H9 (cell line): ENCODE results near the gene ROBO2. TPM values are rescaled to one million over a fixed set of nuclear protein-coding genes. Genes with fewer than 3 reads are reported as not detected.

Experiments used
- DNase-seq: peaks from one replicate; pipeline ENCODE4 v3.0.0-alpha.2; 2017
- H2AFZ ChIP-seq: one replicate; pipeline ENCODE4 v1.6.1; 2013; ENCODE audit warnings: mild to moderate bottlenecking, low read length, control low read depth, moderate library complexity
- H2AK5ac ChIP-seq: 2 replicates; pipeline ENCODE4 v1.6.1; 2013; ENCODE audit warnings: low read length, control low read depth, mixed read lengths; ENCODE audit not compliant: insufficient read length
- H2BK120ac ChIP-seq: one replicate; pipeline ENCODE4 v1.6.1; 2013; ENCODE audit warnings: low read depth, mild to moderate bottlenecking, low read length, control low read depth, inconsistent platforms; ENCODE audit not compliant: poor library complexity, severe bottlenecking
- H2BK12ac ChIP-seq: 2 replicates; pipeline ENCODE4 v1.6.1; 2013; ENCODE audit warnings: low read length, control low read depth, mixed read lengths, low read depth; ENCODE audit not compliant: insufficient read length
- H2BK15ac ChIP-seq: 2 replicates; pipeline ENCODE4 v1.6.1; 2013; ENCODE audit warnings: low read depth, low read length, control low read depth
- H2BK20ac ChIP-seq: one replicate; pipeline ENCODE4 v1.6.1; 2013; ENCODE audit warnings: low read depth, mild to moderate bottlenecking, low read length, control low read depth, inconsistent platforms; ENCODE audit not compliant: poor library complexity, severe bottlenecking
- H2BK5ac ChIP-seq: 2 replicates; pipeline ENCODE4 v1.6.1; 2013; ENCODE audit warnings: low read length, control low read depth, mixed read lengths; ENCODE audit not compliant: insufficient read length
- H3K14ac ChIP-seq: 2 replicates; pipeline ENCODE4 v1.6.1; 2013; ENCODE audit warnings: low read length, control low read depth; ENCODE audit not compliant: insufficient read depth
- H3K18ac ChIP-seq: 2 replicates; pipeline ENCODE4 v1.6.1; 2013; ENCODE audit warnings: low read depth, mild to moderate bottlenecking, mixed read lengths, low read length, control low read depth; ENCODE audit not compliant: insufficient read length
- H3K23ac ChIP-seq: 2 replicates; pipeline ENCODE4 v1.6.1; 2013; ENCODE audit warnings: low read length, control low read depth, mixed read lengths, low read depth; ENCODE audit not compliant: insufficient read length
- H3K23me2 ChIP-seq: 2 replicates; pipeline ENCODE4 v1.6.1; 2013; ENCODE audit warnings: low read depth, mild to moderate bottlenecking, mixed read lengths, low read length, control low read depth; ENCODE audit not compliant: insufficient read length, poor library complexity, severe bottlenecking
- H3K27ac ChIP-seq: 2 replicates; pipeline ENCODE4 v1.5.1; 2013; ENCODE audit warnings: low read length, control low read depth, mixed read lengths, low read depth; ENCODE audit not compliant: insufficient read length
- H3K27me3 ChIP-seq: 2 replicates; pipeline ENCODE4 v1.6.1; 2013; ENCODE audit warnings: low read length, control low read depth, inconsistent platforms; ENCODE audit not compliant: insufficient read depth
- H3K4ac ChIP-seq: 2 replicates; pipeline ENCODE4 v1.6.1; 2013; ENCODE audit warnings: low read depth, mild to moderate bottlenecking, control low read depth, inconsistent platforms, low read length, moderate library complexity
- H3K4me1 ChIP-seq: 2 replicates; pipeline ENCODE4 v1.6.1; 2013; ENCODE audit warnings: low read length, control low read depth, inconsistent platforms; ENCODE audit not compliant: insufficient read depth
- H3K4me2 ChIP-seq: 2 replicates; pipeline ENCODE4 v1.6.1; 2013; ENCODE audit warnings: low read length, control low read depth, mixed read lengths; ENCODE audit not compliant: insufficient read length, insufficient read depth
- H3K56ac ChIP-seq: 2 replicates; pipeline ENCODE4 v1.6.1; 2013; ENCODE audit warnings: low read depth, mild to moderate bottlenecking, mixed read lengths, low read length, control low read depth; ENCODE audit not compliant: insufficient read length
- H3K79me1 ChIP-seq: 2 replicates; pipeline ENCODE4 v1.6.1; 2013; ENCODE audit warnings: low read depth, mild to moderate bottlenecking, moderate library complexity, low read length, control low read depth, inconsistent platforms; ENCODE audit not compliant: insufficient read depth, poor library complexity, severe bottlenecking
- H3K79me2 ChIP-seq: 2 replicates; pipeline ENCODE4 v1.6.1; 2013; ENCODE audit warnings: low read length, control low read depth, inconsistent platforms; ENCODE audit not compliant: insufficient read depth
- H3K9ac ChIP-seq: 2 replicates; pipeline ENCODE4 v1.6.1; 2013; ENCODE audit warnings: low read length, control low read depth, mixed read lengths; ENCODE audit not compliant: insufficient read length; ENCODE audit errors: extremely low read depth
- H3K9me3 ChIP-seq: one replicate; pipeline ENCODE4 v1.6.1; 2013; ENCODE audit warnings: low read depth, low read length, inconsistent platforms; ENCODE audit not compliant: control insufficient read depth
- H3T11ph ChIP-seq: one replicate; pipeline ENCODE4 v1.6.1; 2013; ENCODE audit warnings: mild to moderate bottlenecking, low read length, control low read depth, inconsistent platforms
- H4K20me1 ChIP-seq: one replicate; pipeline ENCODE4 v1.6.1; 2013; ENCODE audit not compliant: control insufficient read depth, insufficient read length, insufficient read depth
- H4K5ac ChIP-seq: 2 replicates; pipeline ENCODE4 v1.6.1; 2013; ENCODE audit warnings: low read depth, mild to moderate bottlenecking, mixed read lengths, low read length, control low read depth; ENCODE audit not compliant: insufficient read length
- H4K8ac ChIP-seq: replicated peaks from 2 replicates; pipeline ENCODE4 v1.6.1; 2013; ENCODE audit warnings: low read length, control low read depth, mixed read lengths, low read depth; ENCODE audit not compliant: insufficient read length
- H4K91ac ChIP-seq: 2 replicates; pipeline ENCODE4 v1.6.1; 2013; ENCODE audit warnings: low read depth, mild to moderate bottlenecking, moderate library complexity, mixed read lengths, low read length, control low read depth; ENCODE audit not compliant: insufficient read length
- H3K27ac Mint-ChIP-seq, 3 experiments: 2 replicates in 2 of 3; 3 replicates in 1 of 3; pipeline ENCODE4 v1.8.0; 2020 to 2021; ENCODE audit warnings: mixed read lengths in 3 of 3, mild to moderate bottlenecking in 1 of 3, moderate library complexity in 1 of 3
- H3K27me3 Mint-ChIP-seq: 2 replicates; pipeline ENCODE4 v1.8.0; 2021; ENCODE audit warnings: low read depth, mild to moderate bottlenecking, moderate library complexity, mixed read lengths
- H3K36me3 Mint-ChIP-seq, 3 experiments: 2 replicates in 2 of 3; 3 replicates in 1 of 3; pipeline ENCODE4 v1.8.0; 2020 to 2021; ENCODE audit warnings: low read depth in 3 of 3, mixed read lengths in 3 of 3; ENCODE audit not compliant: insufficient read depth in 1 of 3
- H3K4me1 Mint-ChIP-seq, 2 experiments: 2 replicates each; pipeline ENCODE4 v1.8.0; 2020; ENCODE audit warnings: mixed read lengths in 2 of 2
- H3K4me3 Mint-ChIP-seq, 2 experiments: 2 replicates in 1 of 2; 3 replicates in 1 of 2; pipeline ENCODE4 v1.8.0; 2020 to 2021; ENCODE audit warnings: mild to moderate bottlenecking in 2 of 2, mixed read lengths in 2 of 2, moderate library complexity in 1 of 2
- H3K9me3 Mint-ChIP-seq, 2 experiments: 2 replicates in 1 of 2; 3 replicates in 1 of 2; pipeline ENCODE4 v1.8.0; 2020; ENCODE audit warnings: mild to moderate bottlenecking in 2 of 2, mixed read lengths in 2 of 2, moderate library complexity in 1 of 2
- WGBS: extraction: QIAGEN DNeasy Blood & Tissue Kit; methylation state at CpG from one replicate; pipeline ENCODE4 v1.1.7; 2013; ENCODE audit warnings: missing lambda C conversion rate, low lambda C conversion rate, mixed read lengths; ENCODE audit not compliant: insufficient read length; ENCODE audit errors: extremely low coverage; 5-methylcytosine and 5-hydroxymethylcytosine counted together
- total RNA-seq: library from RNA; stranded (reverse); gene quantifications from 2 replicates; pipeline ENCODE4 v1.2.1, GENCODE V29; 2021
- TF ChIP-seq, protein P1 (sequence below): fragments of 200-600 bp; sonication (generic); conservative IDR thresholded peaks from 3 replicates; pipeline ENCODE4 v1.8.0; 2021; ENCODE audit warnings: antibody characterized with exemption, mild to moderate bottlenecking

The ROBO2 gene
- total RNA-seq, 1 experiment from 2014 or later, result 2.3 TPM

- Histone ChIP-seq H3K79me2 (no peaks in the 10 kb centered on the region), H2BK15ac (no peak overlapping the region), H3K56ac (no peak overlapping the region), H3K27ac (no peak overlapping the region), H2BK120ac (no peak overlapping the region), H3K23me2 (no peaks in the 10 kb centered on the region), H3K4ac (no peak overlapping the region), H4K91ac (no peak overlapping the region), H2BK5ac (no peak overlapping the region), H4K20me1 (no peaks in the 10 kb centered on the region), H4K8ac (no peak overlapping the region), H3K27me3 (no peaks in the 10 kb centered on the region), H3K9me3 (no peaks in the 10 kb centered on the region), H3K18ac (no peak overlapping the region), H4K5ac (no peak overlapping the region), H3K9ac (no peak overlapping the region), H3K14ac (no peak overlapping the region), H2AFZ (no peak overlapping the region), H2BK12ac (no peak overlapping the region), H3K4me2 (no peak overlapping the region), H3K79me1 (no peaks in the 10 kb centered on the region), H3K4me1 (no peaks in the 10 kb centered on the region), H3K23ac (no peak overlapping the region), H2AK5ac (no peak overlapping the region), H2BK20ac (no peak overlapping the region), H3T11ph (no peak overlapping the region)
- Mint-ChIP-seq H3K9me3 (no peaks in the 10 kb centered on the region; a peak in 1 of 5 replicates), H3K4me3 (no peak overlapping the region), H3K36me3 (no peaks in the 10 kb centered on the region; a peak in 1 of 7 replicates), H3K4me1 (peaks cover 4 to 8% of the 10 kb centered on the region in 2 experiments), H3K27ac (no peak overlapping the region), H3K27me3 (no peaks in the 10 kb centered on the region)
- TF ChIP-seq, protein P1, sequence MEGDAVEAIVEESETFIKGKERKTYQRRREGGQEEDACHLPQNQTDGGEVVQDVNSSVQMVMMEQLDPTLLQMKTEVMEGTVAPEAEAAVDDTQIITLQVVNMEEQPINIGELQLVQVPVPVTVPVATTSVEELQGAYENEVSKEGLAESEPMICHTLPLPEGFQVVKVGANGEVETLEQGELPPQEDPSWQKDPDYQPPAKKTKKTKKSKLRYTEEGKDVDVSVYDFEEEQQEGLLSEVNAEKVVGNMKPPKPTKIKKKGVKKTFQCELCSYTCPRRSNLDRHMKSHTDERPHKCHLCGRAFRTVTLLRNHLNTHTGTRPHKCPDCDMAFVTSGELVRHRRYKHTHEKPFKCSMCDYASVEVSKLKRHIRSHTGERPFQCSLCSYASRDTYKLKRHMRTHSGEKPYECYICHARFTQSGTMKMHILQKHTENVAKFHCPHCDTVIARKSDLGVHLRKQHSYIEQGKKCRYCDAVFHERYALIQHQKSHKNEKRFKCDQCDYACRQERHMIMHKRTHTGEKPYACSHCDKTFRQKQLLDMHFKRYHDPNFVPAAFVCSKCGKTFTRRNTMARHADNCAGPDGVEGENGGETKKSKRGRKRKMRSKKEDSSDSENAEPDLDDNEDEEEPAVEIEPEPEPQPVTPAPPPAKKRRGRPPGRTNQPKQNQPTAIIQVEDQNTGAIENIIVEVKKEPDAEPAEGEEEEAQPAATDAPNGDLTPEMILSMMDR, result no peak
- DNase-seq, result no peak
- no CpG with 5 or more reads among the region's 2 CpGs for WGBS
Measured at GRCh38 chr3:77325280-77325679, 285.4 kb downstream of the ROBO2 start.
